ENCODE data around the gene BEX3.
"Not testable (repeated sequence)": the region's sequence is repeated elsewhere in the genome, so short reads cannot be mapped to it uniquely, and the experiment has no call there.

The BEX3 gene

DNA sequence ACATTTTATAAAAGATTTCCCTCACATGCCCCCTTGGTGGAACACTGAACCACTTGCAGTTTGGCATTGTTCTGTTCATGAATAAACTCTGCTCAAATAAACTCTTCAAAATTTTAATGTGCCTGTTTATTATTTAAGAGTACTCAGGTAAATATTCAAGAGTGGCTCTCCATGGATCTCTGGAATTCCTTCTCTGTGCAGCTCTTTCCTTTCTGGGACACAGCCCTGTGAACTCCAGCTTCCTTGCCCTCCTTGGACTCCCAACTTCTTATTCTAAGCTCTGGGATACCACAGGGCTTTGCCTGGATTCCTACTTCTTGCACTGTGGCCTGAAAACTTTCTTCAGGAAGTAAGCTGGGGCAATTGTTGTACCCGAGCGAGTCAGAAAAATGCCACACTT, 8.3 kb downstream of the BEX3 start:
- DNase-seq = no peak

DNA sequence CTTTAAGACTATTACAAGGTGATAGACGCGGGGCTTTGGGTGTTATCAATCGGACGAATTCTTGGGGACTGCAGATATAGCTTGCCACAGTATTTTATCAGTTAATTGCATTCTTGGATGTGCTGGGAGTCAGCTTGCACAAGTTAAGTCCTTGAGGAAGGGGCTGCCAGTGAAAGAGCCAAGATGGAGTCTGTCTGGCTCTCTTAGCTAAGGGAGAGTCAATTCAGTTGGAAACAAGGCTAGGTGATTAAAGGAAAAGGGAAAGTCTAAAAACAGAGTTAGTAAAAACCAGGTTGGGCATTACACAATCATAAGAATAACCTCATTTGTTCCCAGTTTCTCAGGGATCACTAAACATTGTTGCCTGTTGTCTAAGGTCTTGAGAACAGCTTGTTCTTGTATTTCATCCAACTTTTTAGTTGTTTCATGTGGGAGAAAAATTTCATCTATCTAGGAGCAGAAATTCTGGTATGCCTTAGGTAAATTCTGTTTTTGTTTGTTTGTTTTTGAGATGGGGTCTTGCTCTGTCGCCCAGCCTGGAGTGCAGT, 9.0 kb downstream of the BEX3 start:
- not testable (repeated sequence) for DNase-seq

DNA sequence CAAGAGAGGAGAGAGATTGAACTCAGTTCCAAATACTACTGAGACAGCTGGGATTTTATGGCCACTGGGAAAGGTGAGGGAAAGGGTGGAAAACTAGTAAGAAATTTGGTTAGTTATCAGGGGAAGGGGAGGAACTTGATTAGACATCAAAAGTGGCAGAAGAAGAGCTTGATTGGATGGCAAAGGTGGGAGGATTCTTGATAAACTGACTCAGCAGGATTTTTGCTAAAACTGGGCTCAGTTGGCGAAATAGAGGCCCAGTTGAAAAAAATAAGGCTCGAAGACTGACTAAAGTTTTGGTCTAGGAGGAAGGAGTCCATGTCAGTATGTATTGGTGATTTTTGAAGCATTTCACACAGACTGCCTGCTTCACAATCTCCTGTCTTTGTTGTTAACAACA, 10.0 kb downstream of the BEX3 start:
- DNase-seq = no peak

DNA sequence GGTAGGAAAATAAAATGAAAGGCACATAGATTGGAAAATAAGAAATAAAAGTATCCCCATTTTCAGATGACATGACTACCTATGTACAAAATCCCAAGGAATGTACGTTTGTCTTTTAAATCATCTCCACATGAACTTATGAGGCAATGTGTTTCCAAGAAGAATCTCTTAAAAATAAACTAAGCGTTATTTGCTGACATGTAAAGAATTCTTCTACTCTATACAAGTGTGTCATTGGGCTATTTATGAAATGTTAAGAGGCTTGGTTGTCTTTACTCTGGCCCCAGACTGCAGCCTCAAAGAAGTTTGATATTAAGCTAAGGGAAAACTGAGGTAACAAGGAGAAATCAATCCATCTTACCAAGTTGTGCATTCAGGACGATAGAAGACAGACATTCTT, 17.1 kb downstream of the BEX3 start:
- no peak for DNase-seq

DNA sequence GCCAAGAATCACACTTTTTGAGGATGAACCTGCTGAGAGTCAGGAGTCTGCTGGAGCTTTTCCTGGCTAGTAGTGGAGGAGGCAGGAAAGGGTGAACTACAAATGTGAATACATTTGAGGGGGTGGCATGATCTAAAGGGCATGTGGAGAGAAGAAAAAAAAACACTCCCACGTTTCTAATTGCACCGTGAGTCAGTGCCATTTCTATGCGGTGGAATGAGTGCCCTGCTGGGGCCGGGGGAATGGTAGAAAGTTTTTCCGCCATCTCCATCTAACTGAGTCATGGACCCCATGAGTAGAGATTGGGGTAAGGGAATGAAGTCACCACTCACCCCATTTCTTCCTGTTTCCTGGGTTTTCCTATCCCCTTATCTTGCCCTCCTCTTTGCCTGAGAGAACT, 19.8 kb downstream of the BEX3 start:
- no peak for DNase-seq

DNA sequence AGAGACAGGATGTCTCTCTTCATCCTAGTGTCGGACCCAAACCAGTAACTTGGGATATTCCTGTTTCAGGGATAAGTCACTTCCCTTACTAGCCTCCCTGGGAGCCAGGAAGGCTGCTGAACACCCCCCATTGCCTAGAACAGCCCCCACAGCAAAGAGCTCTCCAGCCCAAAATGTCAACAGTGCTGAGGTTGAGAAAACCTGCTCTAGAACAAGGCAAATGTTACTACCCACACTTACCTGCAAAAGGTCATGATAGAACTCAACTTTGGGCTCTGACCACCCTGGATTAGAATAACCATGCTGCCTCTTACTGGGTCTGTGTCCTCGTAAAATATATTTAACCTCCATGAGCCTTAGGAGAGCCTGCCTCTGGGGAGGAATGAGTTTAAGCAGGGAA, 20.3 kb downstream of the BEX3 start:
- DNase-seq = no peak

DNA sequence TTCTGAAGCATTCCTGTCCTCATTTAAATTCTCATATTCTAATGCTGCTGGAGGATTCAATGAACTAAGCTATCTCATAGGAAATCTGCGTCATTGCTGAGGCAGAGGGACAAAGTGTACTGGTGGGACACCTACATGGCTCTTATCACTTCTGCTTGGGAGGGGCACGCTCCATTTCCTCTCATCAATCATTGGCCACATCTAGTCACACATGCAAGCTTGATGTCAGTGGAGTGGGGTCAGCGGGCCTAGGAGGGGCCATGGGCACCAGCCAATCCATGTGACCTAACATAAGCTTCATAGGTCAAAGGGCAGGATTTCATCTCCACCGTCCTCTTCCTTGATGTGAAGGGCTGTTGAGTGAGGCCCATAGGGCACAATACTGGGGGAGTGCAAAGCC, 21.4 kb downstream of the BEX3 start:
- DNase-seq = no peak

DNA sequence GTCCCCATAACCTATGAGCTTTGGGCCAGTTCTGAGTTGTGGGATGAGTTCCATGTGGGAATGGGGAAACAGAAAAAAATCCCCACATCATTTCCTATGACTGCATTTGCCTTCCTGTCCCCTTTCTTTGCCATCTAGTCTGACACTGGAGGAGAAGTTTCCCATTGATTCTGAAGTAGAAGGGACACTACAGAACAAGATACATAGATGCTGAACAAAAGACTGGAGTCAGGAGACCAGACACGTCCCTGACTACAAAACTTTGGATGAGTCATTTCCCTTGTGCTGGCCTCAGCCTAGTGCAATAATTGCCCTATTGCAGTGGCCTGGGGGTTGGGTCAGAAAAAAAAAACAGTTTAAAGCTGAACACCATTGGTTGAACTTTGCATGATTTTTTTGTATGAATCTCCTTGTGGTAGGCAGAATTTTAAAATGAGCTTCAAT, 22.1 kb downstream of the BEX3 start:
- DNase-seq = no peak

DNA sequence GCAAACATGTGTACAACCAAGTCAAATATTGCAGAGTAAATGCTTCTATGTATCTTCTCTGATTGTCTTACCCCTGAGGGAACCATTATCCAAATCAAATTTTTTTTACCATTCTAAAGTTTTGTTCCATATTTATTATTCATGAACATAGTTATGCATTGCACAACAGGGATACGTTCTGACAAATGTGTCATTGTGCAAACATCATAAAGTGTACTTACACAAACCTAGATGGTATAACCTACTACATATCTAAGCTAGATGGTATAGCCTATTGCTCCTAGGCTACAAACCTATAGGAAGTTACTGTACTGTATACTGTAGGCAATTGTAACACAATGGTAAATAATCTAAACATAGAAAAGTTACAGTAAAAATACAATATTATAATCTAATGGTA, 23.4 kb downstream of the BEX3 start:
- no peak for DNase-seq

DNA sequence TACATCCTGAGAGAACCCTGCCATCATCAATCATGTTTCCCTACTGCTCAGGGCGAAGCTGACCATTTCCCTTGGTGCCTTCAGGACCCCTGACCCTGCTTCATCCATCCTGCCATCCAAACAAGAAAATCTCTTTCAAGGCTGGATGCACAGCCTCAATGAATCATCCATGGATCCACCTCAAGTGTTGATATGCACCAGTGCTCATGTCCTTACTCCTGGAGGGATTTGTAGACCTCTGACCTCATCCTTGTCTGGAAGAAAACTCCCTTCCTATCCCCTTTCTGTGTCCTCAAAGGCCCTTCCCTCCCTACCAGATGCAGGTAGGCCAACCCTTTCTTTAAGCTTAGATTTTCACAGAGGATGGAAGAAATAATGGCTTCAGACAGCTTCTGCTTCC, 24.6 kb downstream of the BEX3 start:
- no peak for DNase-seq

DNA sequence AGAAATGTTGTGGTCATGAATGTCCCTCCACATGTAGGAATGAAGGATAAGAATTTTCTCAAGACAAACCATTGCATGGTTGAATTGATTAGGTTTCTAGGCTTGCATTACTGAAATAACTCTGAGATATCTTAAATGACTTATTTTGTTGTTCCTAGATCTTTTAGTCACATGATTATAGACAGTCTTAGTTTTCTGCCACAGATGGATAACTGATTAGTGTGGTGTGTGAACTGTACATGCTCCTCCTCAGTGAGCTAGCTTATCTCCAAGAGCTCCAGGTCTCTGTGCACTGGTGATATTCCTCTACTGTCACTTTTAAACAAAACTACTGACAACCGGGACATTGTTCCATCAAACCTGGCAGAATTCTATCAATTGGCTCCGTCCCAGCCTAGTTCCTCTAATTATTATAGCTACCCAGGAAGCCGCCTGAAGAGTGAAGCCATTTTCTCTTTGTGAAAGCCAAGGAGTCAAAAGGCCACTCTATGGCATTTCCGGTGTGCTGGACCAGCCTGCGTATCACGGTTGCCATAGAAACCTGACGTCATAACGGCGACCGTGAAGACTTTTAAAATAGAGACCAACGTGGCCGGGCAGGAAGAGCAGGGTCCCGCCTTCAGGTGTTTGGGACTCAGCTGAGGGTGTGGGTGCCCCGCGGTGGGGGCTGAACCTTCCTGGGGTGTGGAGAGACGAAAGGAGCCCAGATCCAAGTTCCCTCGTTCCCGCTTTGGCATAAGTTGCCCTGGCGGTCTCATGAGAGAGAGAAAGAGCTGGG, 28.1 kb downstream of the BEX3 start:
- DNase-seq = peak; percentile 55 to 70

DNA sequence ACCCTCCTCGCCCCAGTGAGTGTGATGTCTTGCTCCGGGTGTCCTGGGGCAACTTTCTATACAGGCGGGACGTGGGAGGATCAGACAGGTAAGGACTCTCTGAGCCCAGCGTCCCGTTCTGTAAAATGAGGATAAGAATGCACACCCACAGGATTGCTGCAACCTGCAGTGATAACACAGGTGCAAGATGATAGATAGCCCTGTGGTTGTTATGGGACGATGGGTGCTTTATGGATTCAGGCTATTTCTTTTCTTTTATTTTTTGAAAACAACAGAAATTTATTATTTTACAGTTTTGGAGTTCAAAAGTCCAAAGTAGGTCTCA, 28.6 kb downstream of the BEX3 start:
- DNase-seq = no peak

DNA sequence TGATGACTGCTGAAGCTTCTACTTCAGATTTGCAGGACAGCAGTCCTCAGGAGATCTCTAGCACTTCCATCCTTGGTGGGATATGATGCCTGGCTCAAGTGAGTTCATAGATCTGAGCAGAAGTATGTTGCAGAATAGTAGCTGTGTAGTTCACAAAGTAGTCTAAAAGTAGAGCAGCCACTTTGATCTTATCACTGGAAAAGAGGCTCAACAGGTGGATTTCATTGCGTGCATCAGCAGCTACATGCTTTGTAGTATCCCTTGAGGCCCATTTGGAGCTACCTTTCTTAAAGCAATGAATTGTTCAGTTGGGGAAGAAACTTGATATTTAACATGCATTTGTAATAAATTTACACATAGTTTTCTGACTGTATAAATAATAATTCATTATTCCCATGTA, 29.9 kb downstream of the BEX3 start:
- no peak for DNase-seq

DNA sequence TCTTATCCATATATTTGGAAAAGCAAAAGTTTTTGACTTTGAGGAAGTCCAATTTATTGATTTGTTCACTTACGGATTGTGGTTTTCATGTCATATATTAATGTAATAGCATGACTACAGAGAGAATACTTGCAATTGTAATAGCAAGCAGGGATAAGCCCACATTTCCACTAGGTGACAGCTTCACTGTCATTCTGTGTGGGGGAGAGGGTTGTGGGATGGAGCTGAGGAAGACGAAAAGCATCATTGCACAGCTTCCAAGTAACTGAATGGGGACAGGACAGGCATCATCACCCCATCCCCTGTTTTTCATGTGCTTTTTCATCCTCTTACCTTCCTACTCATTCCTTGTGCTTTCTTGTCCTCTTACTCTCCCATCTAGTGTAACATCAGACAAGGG, 31.4 kb downstream of the BEX3 start:
- DNase-seq = no peak

DNA sequence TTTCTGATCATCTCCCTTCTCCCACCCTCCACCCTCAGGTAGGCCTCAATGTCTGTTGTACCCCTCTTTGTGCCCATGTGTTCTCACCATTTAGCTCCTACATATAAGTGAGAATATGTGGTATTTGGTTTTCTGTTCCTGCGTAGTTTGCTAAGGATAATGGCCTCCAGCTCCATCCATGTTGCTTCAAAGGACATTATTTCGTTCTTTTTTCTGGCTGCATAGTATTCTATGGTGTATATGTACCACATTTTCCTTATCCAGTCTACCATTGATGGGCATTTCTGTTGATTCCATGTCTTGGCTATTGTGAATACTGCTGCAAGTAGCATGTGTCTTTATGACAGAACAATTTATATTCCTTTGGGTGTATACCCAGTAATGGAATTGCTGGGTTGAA, 35.4 kb downstream of the BEX3 start:
- not testable (repeated sequence) for DNase-seq

DNA sequence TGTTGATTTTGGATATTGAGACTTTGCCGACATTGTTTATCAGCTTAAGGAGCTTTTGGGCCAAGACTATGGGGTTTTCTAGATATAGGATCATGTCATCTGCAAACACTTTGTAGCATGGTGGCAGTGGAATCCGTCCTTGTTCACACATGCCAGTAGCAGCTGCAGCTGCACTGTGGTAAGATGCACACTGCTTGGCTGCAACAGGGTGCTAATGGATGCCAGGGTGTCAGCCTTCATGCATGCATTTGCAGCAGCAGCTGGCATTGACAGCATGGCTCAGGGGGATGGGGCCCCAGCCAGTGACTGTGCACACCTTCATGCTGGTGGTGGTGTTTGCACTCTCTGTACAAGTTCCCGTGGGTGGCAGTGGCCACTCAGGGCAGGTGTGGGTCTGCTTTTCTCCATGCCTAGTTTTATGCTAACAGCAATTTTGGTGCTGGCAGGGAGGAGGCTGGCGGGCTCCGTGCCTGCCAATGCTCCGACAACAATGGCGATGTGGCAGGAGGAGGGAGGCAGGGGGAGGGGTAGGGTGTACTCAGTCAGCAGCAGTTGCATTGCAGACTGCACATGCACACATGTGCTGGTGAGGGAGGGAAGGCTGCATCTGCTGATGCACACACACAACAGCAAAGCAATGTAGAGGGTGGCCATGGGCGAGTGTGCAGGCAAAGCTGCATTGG, 37.5 kb downstream of the BEX3 start:
- DNase-seq = no peak

DNA sequence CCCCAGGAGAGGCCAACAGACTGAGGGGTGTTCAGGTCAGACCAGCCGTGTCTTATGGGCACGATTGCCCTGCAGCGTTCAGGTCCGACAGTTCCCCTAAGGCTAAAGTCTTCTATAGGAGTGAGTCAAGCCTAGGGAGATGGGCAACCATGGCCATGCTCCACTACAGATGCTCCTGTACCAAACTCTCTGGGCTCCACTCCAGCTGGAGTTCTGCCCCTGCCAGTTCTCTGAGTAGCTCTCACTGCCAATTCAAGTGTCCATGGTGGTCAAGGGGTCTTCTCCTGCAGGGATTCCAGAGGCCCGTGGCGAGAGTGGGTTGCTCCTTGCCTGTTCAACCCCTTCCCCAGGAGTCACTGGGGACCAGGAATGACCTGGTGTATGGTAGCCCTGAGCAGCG, 38.2 kb downstream of the BEX3 start:
- no peak for DNase-seq

DNA sequence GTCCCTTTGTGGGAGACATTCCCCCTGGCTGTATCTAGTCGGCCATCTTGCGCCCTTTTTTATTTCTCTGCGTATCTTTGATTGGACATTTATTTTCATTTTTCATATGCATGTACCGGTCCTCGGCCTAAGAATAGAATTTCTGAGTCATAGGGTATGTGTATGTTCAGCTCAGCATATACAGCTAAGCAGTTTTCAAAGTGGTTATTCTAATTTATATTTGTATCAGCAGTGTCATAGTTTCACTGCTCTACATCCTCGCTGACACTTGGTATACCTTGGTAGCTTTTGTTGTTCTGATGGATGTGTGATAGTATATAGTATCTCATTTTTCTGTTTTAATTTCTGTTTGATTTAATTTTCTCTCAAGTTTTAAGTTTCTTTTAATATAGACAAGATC, 38.7 kb downstream of the BEX3 start:
- DNase-seq = no peak

DNA sequence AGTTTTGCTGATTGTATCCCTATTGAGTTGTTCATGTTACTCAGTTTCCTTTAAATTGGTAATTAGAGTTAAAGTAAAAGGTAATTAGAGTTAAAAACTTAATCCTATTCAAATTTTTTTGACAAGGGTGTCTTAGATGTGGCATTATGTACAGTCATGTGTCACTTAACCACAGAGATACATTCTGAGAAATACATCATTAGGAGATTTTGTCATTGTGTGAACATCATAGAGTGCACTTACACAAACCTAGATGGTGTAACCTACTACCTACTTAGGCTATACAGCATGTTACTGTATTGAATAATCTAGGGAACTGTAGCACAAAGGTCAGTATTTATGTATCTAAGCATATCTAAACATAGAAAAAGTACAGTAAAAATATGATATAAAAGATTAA, 39.2 kb downstream of the BEX3 start:
- no peak for DNase-seq

DNA sequence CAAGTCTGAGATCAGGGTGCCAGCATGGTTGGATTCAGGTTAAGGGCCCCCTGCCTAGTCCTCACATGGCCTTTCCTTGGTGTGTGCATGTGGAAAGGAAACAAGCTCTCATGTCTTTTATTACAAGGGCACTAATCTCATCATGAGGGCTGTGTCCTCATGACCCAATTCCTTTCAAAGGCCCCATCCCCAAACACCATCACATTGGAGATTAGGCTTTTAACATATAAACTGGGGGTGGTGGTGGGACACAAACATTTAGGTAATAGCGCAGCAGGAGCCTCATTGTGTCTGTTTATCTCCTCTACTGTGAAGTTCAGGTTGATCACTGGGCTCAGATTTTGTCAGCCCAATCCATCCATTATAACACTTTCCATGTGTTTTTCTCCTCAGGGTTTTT, 41.0 kb downstream of the BEX3 start:
- DNase-seq = no peak

DNA sequence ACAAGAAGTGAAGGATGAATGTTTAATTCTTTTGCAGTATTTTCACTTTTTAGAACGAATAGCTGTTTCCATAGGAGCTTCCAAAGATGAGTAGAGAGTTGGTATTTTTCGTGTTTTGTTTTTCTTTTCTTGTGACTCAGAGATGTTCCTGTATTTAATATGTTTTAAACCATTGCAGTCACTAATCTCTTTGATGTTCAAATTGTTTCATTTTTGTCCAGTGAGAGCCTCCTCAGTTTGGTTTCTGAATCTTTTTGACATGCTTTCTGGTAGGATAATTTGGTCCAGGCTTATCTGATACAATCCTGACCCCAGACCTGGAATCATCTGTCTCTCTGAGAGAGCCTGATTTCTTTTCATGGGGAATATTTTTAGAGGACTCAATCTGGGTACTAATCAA, 41.6 kb downstream of the BEX3 start:
- DNase-seq = no peak

DNA sequence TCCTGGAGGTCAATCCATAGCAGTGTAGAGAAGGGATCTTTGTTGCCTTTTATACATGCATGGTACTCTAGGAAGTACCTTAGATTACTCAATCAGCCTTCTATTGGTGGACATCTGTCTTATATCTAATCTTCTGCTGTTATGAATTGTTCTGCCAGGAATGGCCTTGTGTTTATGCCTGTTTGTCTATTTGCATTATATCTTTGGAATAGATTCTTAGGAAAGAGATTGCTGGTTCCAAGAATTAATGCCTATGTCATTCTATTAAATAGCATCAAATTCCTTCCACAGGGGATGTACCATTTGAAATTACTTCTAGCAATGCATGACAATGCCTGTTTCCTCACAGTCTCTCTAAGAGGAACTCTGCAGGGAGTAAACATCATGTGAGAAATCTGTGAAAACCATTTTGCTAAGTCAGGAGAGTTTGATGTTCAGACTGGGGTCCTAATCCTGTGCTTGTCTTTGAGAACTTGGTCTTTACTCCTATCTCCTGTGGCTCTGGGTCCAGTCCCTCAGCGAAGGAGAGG, 42.5 kb downstream of the BEX3 start:
- DNase-seq = no peak

DNA sequence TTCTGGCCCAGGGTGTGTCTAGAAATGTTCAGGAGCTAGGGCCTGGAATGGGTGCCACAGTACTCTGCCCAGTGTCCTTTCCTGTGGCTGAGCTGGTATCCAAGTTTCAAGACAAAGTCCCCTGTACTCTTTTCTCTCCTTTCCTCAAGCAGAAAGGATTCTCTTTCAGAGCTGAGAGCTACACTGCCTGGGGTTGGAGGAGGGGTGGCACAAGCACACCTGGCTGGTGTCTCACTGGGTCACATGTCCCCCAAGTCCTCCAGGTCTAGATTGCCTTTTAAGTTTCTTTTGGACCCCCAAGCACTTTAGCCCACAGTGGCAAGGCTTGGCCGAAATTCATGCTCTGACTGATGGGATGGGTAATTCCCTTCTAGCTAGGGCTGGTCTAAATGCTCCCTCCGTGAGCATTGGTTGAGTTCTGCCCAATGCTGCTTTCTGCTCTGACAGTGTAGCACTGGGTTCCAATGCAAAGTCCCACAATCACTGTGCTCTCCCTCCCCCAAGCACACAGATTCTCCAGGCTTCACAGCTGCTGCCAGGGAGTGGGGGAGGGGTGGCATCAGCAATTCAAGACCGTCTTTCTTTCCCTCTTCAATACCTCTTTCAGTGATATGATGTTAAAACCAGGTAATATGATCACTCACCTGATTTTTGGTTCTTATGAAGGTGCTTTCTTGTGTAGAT, 47.8 kb downstream of the BEX3 start:
- DNase-seq = no peak

Data from activated CD4-positive, alpha-beta T cell treated with anti-CD3 and anti-CD28 coated beads, Interleukin-2, amount 50 U/mL, for 48 hours (primary cell).